ENCODE measurements around the gene RHBDF2.

Gene RHBDF2

DNA sequence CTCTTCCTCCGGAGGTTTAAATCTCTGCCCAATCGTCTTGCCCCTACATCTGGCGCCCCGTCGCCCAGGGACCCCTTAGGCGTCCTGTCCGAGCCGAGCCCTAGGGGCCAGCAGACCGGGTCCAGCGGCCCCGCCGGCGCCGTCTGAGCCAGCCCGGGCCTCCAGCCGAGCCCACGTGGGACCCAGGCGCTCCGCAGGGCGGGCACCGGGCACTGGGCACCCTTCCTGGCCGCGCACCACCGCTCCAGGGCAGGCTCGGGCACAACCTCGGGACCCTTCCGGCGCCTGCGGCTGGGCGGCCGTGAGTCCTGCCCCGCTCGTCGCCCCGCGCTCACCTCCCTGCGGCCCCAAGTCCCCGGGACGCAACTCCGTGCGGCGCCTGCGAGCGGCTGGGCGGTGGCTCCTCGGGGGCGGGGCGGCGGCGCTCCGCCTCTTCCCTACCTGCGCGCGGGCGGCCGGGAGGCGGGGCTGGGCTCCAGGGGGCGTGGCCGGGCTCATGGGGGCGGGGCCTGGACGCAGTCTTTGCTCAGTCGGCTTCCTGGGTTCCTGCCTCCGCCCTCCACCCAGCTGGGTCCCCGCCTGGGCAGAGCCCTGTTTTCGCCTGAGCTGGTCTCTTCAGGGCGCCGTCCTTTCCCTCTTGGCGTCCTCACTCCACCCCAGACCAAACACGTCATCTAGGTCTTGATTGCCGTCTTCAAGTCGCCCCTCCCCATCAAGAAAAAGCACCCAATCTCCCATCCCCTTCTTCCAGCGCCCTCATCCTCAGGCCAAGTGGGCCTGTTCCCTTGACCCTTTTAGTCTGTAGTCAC is at the start of gene RHBDF2:
Gene RHBDF2 (minus strand): TSS at position 406 of the 809 bp plus-strand sequence. CDS start 19,899 bp downstream, outside the sequence.
- DNase-seq (ENCODE audit: low read depth, low spot score), result peak; percentile 39
- peak within 1 kb of the TSS; percentile 61 for H3K27ac ChIP-seq

DNA sequence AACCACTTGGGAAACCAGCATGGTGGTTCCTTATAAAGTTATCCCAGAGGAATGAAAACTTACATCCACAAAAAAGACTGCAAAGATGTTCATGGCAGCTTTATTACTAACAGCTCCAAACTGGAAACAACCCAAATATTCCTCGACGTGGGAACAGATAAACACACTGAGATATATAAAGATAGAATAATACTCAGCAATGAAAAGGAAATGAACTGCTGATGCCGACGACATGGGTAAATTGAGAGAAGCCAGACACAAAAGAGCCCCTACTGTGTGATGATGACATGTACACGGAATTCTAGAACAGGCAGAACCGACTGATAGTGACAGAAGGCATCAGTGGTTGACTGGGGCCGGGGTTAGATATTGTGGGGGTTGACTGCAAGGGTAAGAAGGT is 48.3 kb upstream of the RHBDF2 start:
- no peak for DNase-seq (ENCODE audit: low read depth, low spot score)

DNA sequence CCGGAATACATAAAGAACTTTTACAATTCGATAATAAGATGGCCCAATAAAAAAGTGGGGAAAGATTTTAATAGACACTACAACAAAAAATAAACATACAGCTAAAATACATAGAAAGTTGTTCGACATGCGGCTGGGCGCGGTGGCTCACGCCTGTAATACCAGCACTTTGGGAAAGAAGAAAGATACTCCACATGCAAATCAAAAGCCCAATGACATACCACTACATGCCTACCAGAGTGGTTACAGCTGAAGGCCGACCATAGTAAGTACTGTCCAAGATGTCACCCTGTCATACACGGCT is 47.9 kb upstream of the RHBDF2 start:
- DNase-seq (ENCODE audit: low read depth, low spot score), result no peak
- H3K27ac ChIP-seq, result no peak overlapping the region

More for the DNA sequence above, 48.3 kb upstream of the RHBDF2 start:
- peak overlapping the region; percentile 99 for H3K27ac ChIP-seq

DNA sequence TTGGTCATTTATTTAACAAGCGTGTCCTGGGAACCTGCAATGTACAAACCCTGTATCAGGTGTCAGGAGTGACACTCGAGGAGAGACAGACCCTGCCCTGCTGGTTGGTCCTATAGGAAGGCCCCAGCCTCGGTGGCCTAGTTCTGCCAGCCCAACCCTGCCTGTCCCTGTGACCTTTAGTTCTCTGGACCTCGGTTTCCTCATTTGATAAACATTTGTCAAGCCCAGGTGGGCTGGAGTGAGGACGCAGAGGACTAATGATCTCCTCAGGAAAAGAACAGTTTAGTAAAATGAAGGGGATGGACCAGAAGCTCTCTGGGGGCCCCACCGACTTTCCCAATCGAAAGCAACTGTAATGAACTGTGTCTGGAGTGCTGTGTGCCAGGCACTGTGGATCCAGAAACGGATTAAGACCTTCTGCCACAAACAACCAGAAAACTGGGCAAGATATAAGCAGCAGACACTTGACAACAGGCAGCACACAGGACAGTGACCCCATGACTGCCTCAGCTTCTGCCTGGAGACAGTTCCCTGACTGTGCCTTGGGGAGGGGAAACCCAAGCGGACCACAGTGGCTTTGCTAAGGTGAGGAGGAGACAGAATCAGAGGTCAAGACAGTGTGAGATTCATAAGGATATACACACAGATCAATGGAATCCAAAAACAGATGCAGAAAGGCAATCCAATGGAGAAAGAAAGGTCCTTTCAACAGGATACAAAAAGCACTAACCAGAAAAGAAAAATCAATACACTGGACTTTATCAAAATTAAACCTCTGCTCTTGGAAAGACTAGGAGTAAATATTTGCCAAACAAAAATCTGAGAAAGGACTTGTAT is 47.4 kb upstream of the RHBDF2 start:
- DNase-seq (ENCODE audit: low read depth, low spot score), result no peak
- no peak overlapping the region for H3K27ac ChIP-seq

DNA sequence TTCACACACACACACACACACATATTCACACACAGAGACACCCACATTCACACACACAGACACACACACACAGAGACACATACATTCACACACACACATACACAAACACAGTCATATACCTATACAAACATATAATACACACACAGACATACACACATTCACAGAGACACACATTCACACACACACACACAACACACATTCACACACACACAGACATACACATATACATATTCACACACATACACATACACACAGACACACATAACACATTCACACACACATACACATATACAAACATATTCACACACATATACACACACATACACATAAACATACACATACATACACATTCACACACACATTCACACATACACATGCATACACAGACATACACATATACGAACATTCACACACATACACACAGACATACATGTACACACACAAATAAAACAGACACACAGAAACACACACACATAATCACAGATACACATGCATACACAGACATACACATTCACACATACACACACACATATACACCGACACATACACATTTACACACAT is 46.5 kb upstream of the RHBDF2 start:
- peak overlapping the region; percentile 90 for H3K27ac ChIP-seq
- DNase-seq (ENCODE audit: low read depth, low spot score), result no peak

DNA sequence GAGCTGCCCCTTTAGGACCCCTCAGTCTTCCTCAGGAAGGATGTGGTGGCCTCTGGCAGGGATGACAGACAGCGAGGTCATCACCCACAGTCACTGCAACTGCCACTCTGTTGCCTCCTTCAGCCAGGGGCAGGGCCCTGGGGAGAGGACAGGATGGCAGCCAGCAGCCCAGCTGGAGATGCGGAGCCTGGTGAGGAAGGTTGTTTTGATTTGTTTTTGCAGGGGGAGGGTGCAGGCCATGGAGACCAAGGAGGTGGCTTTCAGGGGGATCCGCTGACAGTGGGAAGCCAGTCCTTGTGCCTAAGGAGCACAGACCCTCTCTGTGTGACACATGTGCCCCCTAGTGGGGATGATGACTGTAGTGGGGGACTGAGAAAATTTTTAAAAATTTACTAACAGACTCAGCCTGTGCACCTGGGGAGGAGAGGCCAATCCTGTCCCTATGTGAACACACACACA is 46.0 kb upstream of the RHBDF2 start:
- DNase-seq (ENCODE audit: low read depth, low spot score), result no peak
- H3K27ac ChIP-seq, result peak overlapping the region; percentile 90

DNA sequence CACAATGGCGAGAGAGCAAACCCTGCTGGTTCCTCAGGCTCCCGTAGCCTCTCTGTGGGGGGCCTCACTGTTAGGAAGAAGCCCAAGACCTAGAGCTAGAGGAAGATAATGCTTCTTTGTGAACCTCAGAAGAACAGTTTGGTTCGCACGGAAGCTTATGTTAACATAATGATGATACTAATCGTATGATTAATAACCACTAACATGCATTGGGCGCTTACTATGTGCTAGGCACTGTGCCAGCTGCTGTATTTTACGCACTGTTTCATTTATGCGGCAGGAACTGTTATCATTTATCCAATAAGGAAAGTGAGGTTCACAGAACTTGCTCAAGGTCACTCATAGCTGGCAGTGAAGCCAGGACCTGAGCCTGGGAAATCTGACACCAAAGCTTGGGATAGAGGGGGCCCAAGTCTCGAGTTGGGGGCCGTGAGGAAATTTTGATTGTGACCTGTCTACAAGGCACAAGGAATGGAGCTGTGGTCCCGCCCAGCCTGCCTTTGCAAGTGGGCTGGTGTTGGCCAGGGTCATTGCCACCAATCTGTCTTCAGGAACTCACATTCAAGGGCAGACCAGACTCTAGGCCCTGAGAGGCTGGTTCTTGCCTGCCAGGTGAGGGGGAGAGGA is 45.4 kb upstream of the RHBDF2 start:
- DNase-seq (ENCODE audit: low read depth, low spot score), result peak; percentile 78
- peak overlapping the region; percentile 90 for H3K27ac ChIP-seq

DNA sequence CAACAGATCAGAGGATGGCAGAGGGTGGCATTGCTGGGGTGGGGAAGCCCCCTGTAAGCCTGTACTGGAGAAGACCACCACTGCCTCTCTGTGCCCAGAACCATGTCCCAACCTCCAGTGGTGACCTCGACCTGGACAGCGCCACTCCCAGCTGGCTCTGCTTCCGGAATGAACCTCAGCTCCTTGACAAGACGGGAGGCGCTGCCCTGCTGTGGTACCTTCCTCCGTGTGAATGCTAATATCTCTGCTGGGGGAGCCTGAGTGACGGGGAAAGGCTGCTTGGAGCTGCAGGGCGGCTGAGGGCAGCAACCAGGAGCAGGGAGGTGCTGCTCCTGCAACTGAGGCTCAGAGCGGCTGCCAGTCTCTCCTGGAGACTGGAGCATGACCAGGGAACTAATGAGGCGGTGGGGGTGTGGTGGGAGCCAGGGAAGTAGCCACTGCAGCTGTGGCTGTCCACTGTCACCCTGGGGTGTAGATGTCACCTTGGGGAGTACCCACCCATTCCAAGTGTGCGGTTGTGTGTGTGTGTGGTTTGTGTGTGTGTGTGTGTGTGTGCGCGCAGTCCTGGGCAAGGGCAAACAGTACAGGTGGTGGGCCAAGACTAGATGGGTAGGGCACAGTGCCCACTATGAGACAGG is 44.8 kb upstream of the RHBDF2 start:
- peak overlapping the region; percentile 90 for H3K27ac ChIP-seq

DNA sequence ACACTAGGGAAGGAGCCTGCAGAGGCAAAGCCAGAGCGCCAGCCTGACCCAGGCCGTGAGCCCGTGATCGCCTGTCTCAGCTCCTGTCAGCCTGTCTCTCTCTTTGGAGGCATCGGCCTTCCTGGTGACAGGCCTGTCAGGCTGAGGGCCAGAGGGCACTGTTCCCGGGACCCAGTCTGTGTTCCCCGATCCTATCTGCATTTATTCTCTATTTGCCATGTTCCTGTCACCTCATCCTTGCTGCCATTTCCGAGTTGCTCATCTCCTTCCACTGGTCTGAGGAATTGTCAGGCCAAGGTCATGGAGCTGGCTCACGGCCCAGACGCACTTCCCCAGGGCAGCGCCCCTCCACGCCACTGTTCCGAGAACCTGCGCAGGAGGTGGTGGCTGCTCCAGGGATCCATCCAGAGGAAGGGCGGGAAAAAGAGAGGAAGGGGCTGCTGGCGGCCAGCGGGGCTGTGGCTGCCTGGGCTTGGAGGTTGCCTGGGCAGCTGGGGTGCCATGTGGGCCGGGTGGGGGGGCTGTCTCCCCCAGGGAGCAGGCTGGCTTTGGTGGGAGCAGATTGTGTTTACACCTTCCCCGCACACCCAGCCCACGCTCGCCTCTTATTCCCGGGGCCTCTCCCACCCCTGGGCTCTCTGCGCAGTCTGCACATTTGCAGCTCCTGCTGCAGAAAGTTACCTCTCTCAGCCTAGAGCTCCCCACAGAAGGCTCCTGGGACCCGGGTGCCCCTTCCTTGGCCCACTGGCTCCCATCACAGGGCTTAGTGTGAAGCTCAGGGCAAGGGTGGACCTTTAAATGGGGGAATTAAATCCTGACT is 43.5 kb upstream of the RHBDF2 start:
- no peak overlapping the region for H3K27ac ChIP-seq
- no peak for DNase-seq (ENCODE audit: low read depth, low spot score)

More for the DNA sequence above, 44.8 kb upstream of the RHBDF2 start:
- DNase-seq (ENCODE audit: low read depth, low spot score), result no peak

DNA sequence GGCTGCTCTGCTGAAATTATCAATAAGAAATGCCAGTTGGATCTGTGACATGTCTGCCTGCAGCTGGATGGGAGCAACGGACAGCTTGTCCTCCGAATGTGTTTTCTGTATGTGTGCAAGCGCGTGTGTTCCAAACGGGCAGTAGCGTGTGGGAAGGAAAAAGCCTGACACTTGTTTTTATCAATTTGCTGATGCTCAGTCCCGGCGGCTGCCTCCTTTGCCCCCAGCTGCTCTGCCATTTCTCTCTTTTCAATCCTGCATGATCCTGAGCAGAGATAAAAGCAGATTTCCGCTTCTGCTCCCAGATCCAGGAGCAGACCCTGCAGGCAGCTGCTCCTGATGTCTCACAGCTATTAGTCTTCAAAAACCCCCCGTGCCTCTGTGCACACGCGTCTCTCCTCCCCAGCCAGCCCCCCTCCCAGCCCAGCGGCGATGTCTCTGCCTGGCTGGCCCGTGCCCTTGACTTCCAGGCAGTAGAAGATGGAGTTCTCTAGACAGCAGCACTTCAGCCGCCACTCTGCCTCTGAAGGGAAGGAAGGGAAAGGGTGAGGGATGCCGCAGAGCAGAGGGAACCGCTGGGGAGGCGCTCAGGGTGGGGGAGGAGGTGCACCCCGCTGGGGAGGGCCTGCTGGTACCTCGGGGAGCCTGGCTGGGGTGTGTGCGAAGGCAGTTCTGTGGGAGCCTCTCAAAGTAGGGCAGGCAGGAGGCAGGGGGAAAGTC is 42.8 kb upstream of the RHBDF2 start:
- no peak for DNase-seq (ENCODE audit: low read depth, low spot score)
- H3K27ac ChIP-seq, result no peak overlapping the region

DNA sequence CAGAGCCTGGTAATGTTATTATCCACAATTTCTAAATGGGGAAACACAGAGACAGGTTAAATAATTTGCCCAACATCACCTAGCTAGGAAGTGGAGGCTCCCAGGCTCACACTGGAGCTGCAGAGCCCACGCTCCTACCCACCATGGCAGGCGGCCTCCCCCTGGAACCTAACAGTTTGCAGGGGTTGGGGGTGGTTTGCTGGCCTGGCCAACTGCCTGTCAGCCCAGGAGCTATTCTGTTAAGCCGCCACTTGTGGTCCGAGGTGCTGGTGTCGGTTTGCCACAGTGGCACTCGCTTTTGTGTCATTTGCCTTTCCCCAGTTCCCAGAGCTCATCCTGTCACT is 42.2 kb upstream of the RHBDF2 start:
- H3K27ac ChIP-seq, result no peak overlapping the region
- DNase-seq (ENCODE audit: low read depth, low spot score), result no peak

DNA sequence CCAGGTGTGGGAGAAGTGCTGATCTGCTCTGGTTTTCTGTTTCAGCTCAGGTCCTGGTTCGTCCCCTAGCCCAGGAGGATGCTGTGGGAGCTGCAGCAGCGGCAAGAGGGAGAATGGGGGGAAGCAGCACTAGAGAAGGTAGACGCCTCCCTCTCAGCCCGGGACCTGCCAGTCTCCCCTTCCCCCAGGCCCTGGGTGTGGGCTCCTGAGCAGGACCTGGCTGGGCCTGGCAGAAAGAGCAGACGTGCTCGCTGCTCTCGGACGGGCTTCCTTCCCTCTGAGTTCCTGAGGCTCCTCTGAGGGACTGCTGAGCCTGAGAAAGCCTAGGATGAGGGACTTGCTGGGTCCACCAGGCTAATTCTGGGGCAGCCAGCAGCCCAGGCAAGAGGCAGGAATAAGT is 41.8 kb upstream of the RHBDF2 start:
- no peak overlapping the region for H3K27ac ChIP-seq
- no peak for DNase-seq (ENCODE audit: low read depth, low spot score)

DNA sequence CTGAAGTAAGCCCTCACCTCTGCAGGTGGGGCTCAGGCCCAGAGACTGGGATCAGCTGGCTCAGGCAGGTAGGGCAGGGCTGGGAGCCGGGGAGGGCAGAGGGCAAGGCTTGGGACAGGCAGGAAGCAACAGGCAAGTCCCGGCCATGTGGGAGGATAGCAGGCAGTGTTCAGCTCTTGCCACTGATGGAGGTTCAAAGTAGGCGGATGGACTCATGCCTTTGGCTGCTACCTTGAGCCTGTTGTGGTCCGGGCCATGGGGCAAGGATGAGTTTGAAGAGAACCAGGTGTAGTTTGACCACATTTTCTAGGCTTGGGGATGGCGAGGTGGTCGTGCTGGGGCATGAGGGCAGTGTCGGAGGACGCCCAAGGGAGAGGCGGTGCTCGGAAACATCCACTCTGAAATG is 41.3 kb upstream of the RHBDF2 start:
- DNase-seq (ENCODE audit: low read depth, low spot score), result no peak
- H3K27ac ChIP-seq, result no peak overlapping the region

DNA sequence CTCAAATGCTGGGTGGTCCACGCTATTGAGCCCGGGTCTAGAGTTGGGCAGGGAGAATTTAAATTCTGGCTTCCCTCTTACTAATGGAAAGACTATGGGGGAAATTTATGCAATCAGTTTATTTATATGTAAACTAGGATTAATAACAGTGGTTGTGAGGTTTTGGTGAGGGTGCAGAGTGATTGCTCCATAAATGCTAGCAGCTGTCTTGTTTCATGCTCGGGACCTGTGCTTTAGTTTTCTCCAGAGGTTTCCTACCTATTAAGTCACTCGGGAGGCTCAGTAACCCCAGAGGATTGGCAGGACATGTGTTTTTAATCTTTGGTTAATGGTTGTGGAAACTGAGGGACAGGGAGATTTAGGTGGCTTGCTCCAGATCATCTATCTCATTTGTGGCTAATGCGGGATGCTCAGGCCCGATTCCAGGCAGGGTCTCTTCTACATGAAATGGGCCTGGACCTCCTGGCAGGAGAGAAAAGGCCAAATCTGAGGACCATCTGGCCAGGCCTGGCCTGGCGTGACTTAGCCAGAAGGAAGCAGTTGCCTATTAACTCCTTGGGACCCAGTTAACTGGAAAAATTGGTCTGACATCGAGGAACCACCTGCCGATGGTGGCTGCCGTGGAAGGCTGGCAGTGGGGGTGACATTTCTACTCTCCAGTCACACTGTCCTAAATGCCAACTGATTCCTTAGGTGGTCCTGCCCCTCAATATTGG is 40.7 kb upstream of the RHBDF2 start:
- DNase-seq (ENCODE audit: low read depth, low spot score), result no peak
- no peak overlapping the region for H3K27ac ChIP-seq

DNA sequence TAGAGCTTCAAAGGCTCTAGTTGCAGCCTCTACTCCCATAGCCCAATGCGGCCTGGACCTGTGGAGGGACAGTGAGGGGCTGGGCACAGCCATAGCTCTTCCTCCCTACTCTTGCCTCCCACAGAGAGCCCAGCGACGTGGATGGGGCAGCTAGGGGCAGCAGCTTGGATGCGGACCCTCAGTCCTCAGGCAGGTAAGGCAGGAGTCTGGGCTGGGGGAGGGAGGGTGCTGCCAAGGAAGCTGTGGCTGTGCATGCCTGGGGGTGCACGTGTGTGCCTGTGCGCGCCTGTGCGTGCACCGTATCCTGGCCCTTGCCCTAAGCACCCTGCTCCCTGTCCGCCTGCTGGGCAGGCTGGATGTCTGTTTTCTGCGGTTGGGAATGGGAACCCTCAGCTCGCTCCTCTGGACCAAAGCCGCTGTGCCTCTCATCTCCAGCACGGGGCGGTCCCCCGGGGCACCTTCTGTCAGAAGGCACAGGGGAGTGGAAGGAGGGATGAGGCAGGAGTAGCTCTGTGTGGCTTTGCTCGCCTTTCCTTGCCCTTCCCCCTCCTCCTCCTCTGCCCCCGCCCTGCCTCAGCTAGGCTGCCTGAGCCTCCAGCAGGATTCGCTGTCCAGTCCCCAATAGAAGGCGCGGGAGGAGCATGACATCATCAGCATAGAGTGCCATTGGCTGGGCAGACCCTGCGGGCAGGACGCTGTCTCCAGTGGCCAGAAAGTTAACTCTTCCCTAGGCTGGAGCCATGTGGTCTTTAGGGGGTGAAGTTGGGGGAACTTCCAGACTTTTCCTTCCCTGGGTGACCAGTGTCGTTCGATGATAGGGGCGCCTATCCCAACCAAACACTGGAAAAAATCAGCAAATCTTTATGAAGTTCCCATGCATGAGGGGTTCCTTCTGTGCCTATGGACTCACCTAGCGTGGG is 39.4 kb upstream of the RHBDF2 start:
- H3K27ac ChIP-seq, result peak overlapping the region; percentile 39
- peak; percentile 76 for DNase-seq (ENCODE audit: low read depth, low spot score)

DNA sequence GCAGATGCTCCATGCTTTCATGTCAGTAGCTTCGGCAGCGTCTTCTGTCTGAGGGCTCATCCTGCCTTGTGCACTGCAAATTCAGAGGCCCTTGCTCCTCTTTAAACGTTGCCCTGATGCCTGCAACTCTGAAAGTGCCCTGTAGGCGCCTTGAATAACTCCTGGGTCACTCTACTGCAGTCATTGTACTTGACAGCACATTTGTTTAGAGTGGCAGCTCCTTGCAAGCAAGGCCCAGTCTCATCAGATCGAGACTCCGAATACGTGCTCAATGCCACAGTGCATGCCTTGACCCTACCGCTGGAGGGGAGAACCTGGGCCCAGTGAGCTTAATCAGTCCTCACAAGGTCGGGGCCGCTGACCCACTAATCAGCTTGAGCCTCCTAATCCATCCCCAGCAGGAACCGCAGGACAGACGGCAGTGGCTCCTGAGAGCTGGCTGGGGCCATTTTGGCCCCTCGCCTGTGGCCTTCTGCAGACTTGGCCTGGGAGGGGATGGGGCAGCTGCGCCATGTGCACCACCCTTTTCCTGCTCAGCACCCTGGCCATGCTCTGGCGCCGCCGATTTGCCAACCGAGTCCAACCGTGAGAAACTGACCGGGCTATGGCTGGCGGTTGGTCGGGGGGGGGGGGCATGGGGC is 38.5 kb upstream of the RHBDF2 start, which contains the start of gene PRCD:
Gene PRCD (plus strand): TSS at position 414 of the 641 bp plus-strand sequence. CDS start 98 bp downstream, at position 512.
- H3K27ac ChIP-seq, result peak within 1 kb of the TSS; percentile 39

More for the DNA sequence above, 38.5 kb upstream of the RHBDF2 start, which contains the start of gene PRCD:
- DNase-seq (ENCODE audit: low read depth, low spot score), result no peak

All from epithelial cell of prostate (primary cell).